ENCODE data around the gene CFAP77. TPM values are rescaled to one million over a fixed set of nuclear protein-coding genes. Genes with fewer than 3 reads are reported as not detected.

The CFAP77 gene
- total and polyA plus RNA-seq, 4 donors, result 0.38 TPM; not detected in 3

GRCh38 chr9:132451276-132451675 is 41.3 kb downstream of the CFAP77 start:
- intact Hi-C loops (cut with DNase I), result no loop called here
- no peaks in the 10 kb centered on the region for H3K36me3 ChIP-seq (ENCODE audit: control insufficient read depth in 1 of 2, insufficient read depth in 2 of 2, low read length in 1 of 2)
- WGBS, 2 donors, result 85 to 86% methylated on average over 8 to 10 of the region's 10 CpGs

DNA sequence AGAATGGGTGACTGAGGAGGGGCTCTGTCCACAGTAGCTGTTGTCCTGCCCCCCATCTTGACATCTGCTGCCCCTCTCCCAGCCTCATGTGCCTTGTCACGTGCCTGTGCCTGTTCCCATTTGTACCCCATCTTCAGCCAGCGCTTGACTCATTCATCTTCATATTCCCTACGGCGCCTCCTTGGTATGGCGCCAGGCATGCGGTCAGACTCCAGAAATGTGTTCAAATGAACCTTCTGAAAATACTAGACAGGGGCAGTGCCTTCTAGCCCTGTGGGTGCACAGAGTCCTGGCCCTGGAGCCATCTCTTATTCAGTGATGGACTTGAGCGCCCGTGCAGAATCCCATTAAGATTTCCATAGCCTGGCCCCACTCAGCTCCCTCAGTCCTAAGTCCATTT is 46.2 kb downstream of the CFAP77 start:
- intact Hi-C loops (cut with DNase I), result no loop called here
- no peak overlapping the region for H3K4me3 ChIP-seq (ENCODE audit: low read length in 2 of 2)
- WGBS, 2 donors, result 58 to 68% methylated on average over 8 of the region's 8 CpGs
- H3K9me3 ChIP-seq (ENCODE audit: control insufficient read depth, low read length), result no peaks in the 10 kb centered on the region
- no peaks in the 10 kb centered on the region for H3K4me1 ChIP-seq (ENCODE audit: control insufficient read depth in 1 of 2, insufficient read depth in 2 of 2, low read length in 2 of 2)
- DNase-seq, result peak in 1 of 2 donors; percentile 49
- H3K27me3 ChIP-seq (ENCODE audit: control insufficient read depth in 1 of 2, insufficient read depth in 2 of 2, low read length in 1 of 2), result no peaks in the 10 kb centered on the region
- no peaks in the 10 kb centered on the region for H3K36me3 ChIP-seq (ENCODE audit: control insufficient read depth in 1 of 2, insufficient read depth in 2 of 2, low read length in 1 of 2)
- H3K27ac ChIP-seq (ENCODE audit: low read depth in 1 of 2, low read length in 2 of 2), result no peak overlapping the region
- no peak for ATAC-seq (ENCODE audit: low FRiP score)

More at GRCh38 chr9:132451276-132451675, 41.3 kb downstream of the CFAP77 start:
- Histone ChIP-seq H3K27ac (ENCODE audit: low read depth in 1 of 2, low read length in 2 of 2) (no peak overlapping the region), H3K27me3 (ENCODE audit: control insufficient read depth in 1 of 2, insufficient read depth in 2 of 2, low read length in 1 of 2) (no peaks in the 10 kb centered on the region), H3K9me3 (ENCODE audit: control insufficient read depth, low read length) (no peaks in the 10 kb centered on the region), H3K4me1 (ENCODE audit: control insufficient read depth in 1 of 2, insufficient read depth in 2 of 2, low read length in 2 of 2) (no peaks in the 10 kb centered on the region), H3K4me3 (ENCODE audit: low read length in 2 of 2) (no peak overlapping the region)
- DNase-seq (no peak), ATAC-seq (ENCODE audit: low FRiP score) (no peak)

DNA sequence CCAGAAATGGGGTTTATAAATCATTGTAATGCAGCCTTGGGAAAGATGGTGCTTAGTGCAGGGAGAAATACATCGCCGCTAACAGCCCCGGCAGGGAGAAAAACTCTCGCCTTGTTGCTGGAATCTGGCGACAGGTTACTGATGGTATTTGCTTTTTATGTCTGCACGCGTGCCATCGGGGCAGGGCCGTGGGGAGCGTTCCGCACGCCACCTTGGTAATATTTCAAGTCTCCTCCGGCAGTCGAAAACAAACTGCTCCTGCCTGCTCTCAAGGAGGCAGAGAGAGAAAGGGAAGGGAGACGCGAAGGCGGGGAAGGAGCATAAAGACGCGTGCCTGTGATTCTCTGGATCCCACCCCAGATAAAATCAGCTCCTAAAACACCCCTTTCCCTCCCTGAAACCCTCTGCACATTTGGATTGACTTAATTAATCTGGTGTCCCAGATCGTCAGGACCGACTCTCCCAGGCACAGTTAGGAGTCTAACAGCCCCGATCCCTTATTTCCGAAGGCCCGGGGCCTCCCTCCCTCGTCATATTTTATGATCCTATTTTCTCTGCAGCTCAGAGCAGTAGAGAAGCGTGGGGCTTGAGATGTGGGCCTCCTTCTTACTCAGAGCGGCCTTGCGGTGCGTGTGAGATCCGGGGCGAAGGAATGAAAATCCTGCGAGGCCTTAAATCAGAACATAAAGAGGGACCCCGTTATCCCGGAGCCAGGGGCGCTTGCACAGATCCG is 47.7 kb downstream of the CFAP77 start:
- DNase-seq (no peak), ATAC-seq (ENCODE audit: low FRiP score) (no peak)
- H3K27ac ChIP-seq (ENCODE audit: low read depth in 1 of 2, low read length in 2 of 2), result no peak overlapping the region

GRCh38 chr9:132458432-132458831 is 48.4 kb downstream of the CFAP77 start:
- no peaks in the 10 kb centered on the region for H3K9me3 ChIP-seq (ENCODE audit: control insufficient read depth, low read length)
- WGBS, 2 donors, result 88 to 91% methylated on average over 8 of the region's 8 CpGs
- DNase-seq (no peak), ATAC-seq (ENCODE audit: low FRiP score) (no peak)
- no peaks in the 10 kb centered on the region for H3K27me3 ChIP-seq (ENCODE audit: control insufficient read depth in 1 of 2, insufficient read depth in 2 of 2, low read length in 1 of 2)
- no peaks in the 10 kb centered on the region for H3K4me1 ChIP-seq (ENCODE audit: control insufficient read depth in 1 of 2, insufficient read depth in 2 of 2, low read length in 2 of 2)
- no peaks in the 10 kb centered on the region for H3K36me3 ChIP-seq (ENCODE audit: control insufficient read depth in 1 of 2, insufficient read depth in 2 of 2, low read length in 1 of 2)
- no peak overlapping the region for H3K27ac ChIP-seq (ENCODE audit: low read depth in 1 of 2, low read length in 2 of 2)
- intact Hi-C loops (cut with DNase I), result no loop called here
- no peak overlapping the region for H3K4me3 ChIP-seq (ENCODE audit: low read length in 2 of 2)

More for the DNA sequence above, 47.7 kb downstream of the CFAP77 start:
- no peaks in the 10 kb centered on the region for H3K27me3 ChIP-seq (ENCODE audit: control insufficient read depth in 1 of 2, insufficient read depth in 2 of 2, low read length in 1 of 2)
- H3K4me3 ChIP-seq (ENCODE audit: low read length in 2 of 2), result no peak overlapping the region
- H3K9me3 ChIP-seq (ENCODE audit: control insufficient read depth, low read length), result no peaks in the 10 kb centered on the region
- no peaks in the 10 kb centered on the region for H3K4me1 ChIP-seq (ENCODE audit: control insufficient read depth in 1 of 2, insufficient read depth in 2 of 2, low read length in 2 of 2)
- WGBS, 2 donors, result 33 to 39% methylated on average over 36 of the region's 36 CpGs
- no peaks in the 10 kb centered on the region for H3K36me3 ChIP-seq (ENCODE audit: control insufficient read depth in 1 of 2, insufficient read depth in 2 of 2, low read length in 1 of 2)
- intact Hi-C loops (cut with DNase I), result no loop called here

DNA sequence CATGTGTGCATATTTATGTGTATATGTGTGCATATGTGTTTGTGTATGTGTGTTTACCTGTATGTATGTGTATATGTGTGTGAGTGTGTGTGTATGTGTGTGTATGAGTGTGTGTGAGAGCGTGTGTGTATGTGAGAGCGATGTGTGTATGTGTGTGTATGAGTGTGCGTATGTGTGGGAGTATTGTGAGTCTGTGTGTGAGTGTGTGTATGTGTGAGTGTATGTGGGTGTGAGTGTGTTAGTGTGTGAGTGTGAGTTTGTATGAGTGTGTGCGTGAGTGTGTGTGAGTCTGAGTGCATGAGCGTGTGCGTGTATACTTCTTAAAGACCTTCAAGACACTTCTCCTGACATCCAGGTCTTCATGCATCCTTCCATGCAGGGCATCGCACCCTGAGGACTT is 49.6 kb downstream of the CFAP77 start:
- 96 to 97% methylated on average over 7 of the region's 7 CpGs for WGBS, 2 donors
- Histone ChIP-seq H3K9me3 (ENCODE audit: control insufficient read depth, low read length) (no peaks in the 10 kb centered on the region), H3K4me1 (ENCODE audit: control insufficient read depth in 1 of 2, insufficient read depth in 2 of 2, low read length in 2 of 2) (no peaks in the 10 kb centered on the region), H3K4me3 (ENCODE audit: low read length in 2 of 2) (no peak overlapping the region), H3K27me3 (ENCODE audit: control insufficient read depth in 1 of 2, insufficient read depth in 2 of 2, low read length in 1 of 2) (no peaks in the 10 kb centered on the region), H3K36me3 (ENCODE audit: control insufficient read depth in 1 of 2, insufficient read depth in 2 of 2, low read length in 1 of 2) (no peaks in the 10 kb centered on the region), H3K27ac (ENCODE audit: low read depth in 1 of 2, low read length in 2 of 2) (no peak overlapping the region)
- no peak for ATAC-seq (ENCODE audit: low FRiP score)
- intact Hi-C loops (cut with DNase I), result no loop called here
- no peak for DNase-seq

DNA sequence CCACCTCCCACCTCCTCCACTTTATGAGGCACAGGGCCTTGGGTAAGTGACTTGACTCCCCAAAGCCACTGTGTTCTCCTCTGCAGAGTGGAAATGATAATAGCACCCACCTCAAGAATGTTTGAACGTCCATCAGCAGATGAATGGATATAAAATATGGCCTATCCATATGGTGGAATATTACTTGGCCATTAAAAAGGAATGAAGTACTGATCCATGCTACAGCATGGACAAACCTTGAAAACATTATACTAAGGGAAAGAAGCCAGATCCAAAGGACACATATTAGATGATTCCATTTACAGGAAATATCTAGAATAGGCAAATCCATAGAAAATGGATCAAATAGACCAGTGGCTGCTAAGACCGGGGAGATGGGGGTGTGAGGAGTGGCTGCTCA is 50.2 kb downstream of the CFAP77 start:
- DNase-seq (peak in 1 of 2 donors; percentile 17), ATAC-seq (ENCODE audit: low FRiP score) (no peak)
- H3K36me3 ChIP-seq (ENCODE audit: control insufficient read depth in 1 of 2, insufficient read depth in 2 of 2, low read length in 1 of 2), result no peaks in the 10 kb centered on the region
- no peaks in the 10 kb centered on the region for H3K27me3 ChIP-seq (ENCODE audit: control insufficient read depth in 1 of 2, insufficient read depth in 2 of 2, low read length in 1 of 2)
- no peak overlapping the region for H3K27ac ChIP-seq (ENCODE audit: low read depth in 1 of 2, low read length in 2 of 2)
- H3K4me1 ChIP-seq (ENCODE audit: control insufficient read depth in 1 of 2, insufficient read depth in 2 of 2, low read length in 2 of 2), result no peaks in the 10 kb centered on the region
- H3K4me3 ChIP-seq (ENCODE audit: low read length in 2 of 2), result no peak overlapping the region
- intact Hi-C loops (cut with DNase I), result no loop called here
- 75 to 82% methylated on average over 2 of the region's 2 CpGs for WGBS, 2 donors
- H3K9me3 ChIP-seq (ENCODE audit: control insufficient read depth, low read length), result no peaks in the 10 kb centered on the region

- DNase-seq (peak in 1 of 2 donors; percentile 14), ATAC-seq (ENCODE audit: low FRiP score) (no peak)
- WGBS, 2 donors, result 40 to 51% methylated on average over 20 of the region's 20 CpGs
- Histone ChIP-seq H3K36me3 (ENCODE audit: control insufficient read depth in 1 of 2, insufficient read depth in 2 of 2, low read length in 1 of 2) (no peaks in the 10 kb centered on the region), H3K4me1 (ENCODE audit: control insufficient read depth in 1 of 2, insufficient read depth in 2 of 2, low read length in 2 of 2) (no peaks in the 10 kb centered on the region), H3K4me3 (ENCODE audit: low read length in 2 of 2) (no peak overlapping the region), H3K9me3 (ENCODE audit: control insufficient read depth, low read length) (peaks cover 1% of the 10 kb centered on the region), H3K27ac (ENCODE audit: low read depth in 1 of 2, low read length in 2 of 2) (no peak overlapping the region), H3K27me3 (ENCODE audit: control insufficient read depth in 1 of 2, insufficient read depth in 2 of 2, low read length in 1 of 2) (no peaks in the 10 kb centered on the region)
- intact Hi-C loops (cut with DNase I), result no loop called here
These were observed 51.4 kb downstream of the CFAP77 start for GRCh38 chr9:132461281-132461896.

GRCh38 chr9:132461971-132462370 is 52.0 kb downstream of the CFAP77 start:
- intact Hi-C loops (cut with DNase I), result no loop called here
- H3K27me3 ChIP-seq (ENCODE audit: control insufficient read depth in 1 of 2, insufficient read depth in 2 of 2, low read length in 1 of 2), result no peaks in the 10 kb centered on the region
- no peak for ATAC-seq (ENCODE audit: low FRiP score)

GRCh38 chr9:132464547-132464946 is 54.5 kb downstream of the CFAP77 start:
- intact Hi-C loops (cut with DNase I), result no loop called here
- DNase-seq, result peak in 1 of 2 donors; percentile 3
- Histone ChIP-seq H3K4me1 (ENCODE audit: control insufficient read depth in 1 of 2, insufficient read depth in 2 of 2, low read length in 2 of 2) (no peaks in the 10 kb centered on the region), H3K9me3 (ENCODE audit: control insufficient read depth, low read length) (peaks cover 1% of the 10 kb centered on the region), H3K36me3 (ENCODE audit: control insufficient read depth in 1 of 2, insufficient read depth in 2 of 2, low read length in 1 of 2) (no peaks in the 10 kb centered on the region), H3K4me3 (ENCODE audit: low read length in 2 of 2) (no peak overlapping the region), H3K27me3 (ENCODE audit: control insufficient read depth in 1 of 2, insufficient read depth in 2 of 2, low read length in 1 of 2) (no peaks in the 10 kb centered on the region), H3K27ac (ENCODE audit: low read depth in 1 of 2, low read length in 2 of 2) (no peak overlapping the region)
- 72 to 75% methylated on average over 9 of the region's 9 CpGs for WGBS, 2 donors
- no peak for ATAC-seq (ENCODE audit: low FRiP score)

More at GRCh38 chr9:132461971-132462370, 52.0 kb downstream of the CFAP77 start:
- DNase-seq, result no peak
- Histone ChIP-seq H3K36me3 (ENCODE audit: control insufficient read depth in 1 of 2, insufficient read depth in 2 of 2, low read length in 1 of 2) (no peaks in the 10 kb centered on the region), H3K27ac (ENCODE audit: low read depth in 1 of 2, low read length in 2 of 2) (no peak overlapping the region), H3K4me1 (ENCODE audit: control insufficient read depth in 1 of 2, insufficient read depth in 2 of 2, low read length in 2 of 2) (no peaks in the 10 kb centered on the region), H3K4me3 (ENCODE audit: low read length in 2 of 2) (no peak overlapping the region), H3K9me3 (ENCODE audit: control insufficient read depth, low read length) (peaks cover 1% of the 10 kb centered on the region)
- 37 to 38% methylated on average over 11 of the region's 11 CpGs for WGBS, 2 donors
